Vagina (tissue), 2 donors: ENCODE results near the gene FBLN1.

Experiments
- CTCF ChIP-seq, 3 experiments: fragments of 450-650 bp in 2 of 3; fragments of 200-600 bp in 1 of 3; sonication (generic) in 1 of 3; IDR thresholded peaks; one replicate each; pipeline ENCODE4 v1.5.1; 2017 to 2019; ENCODE audit warnings: antibody characterized with exemption in 3 of 3, mild to moderate bottlenecking in 2 of 3, moderate library complexity in 2 of 3
- POLR2A ChIP-seq, 2 donors: fragments of 450-650 bp; IDR thresholded peaks; one replicate each; pipeline ENCODE4 v1.6.1; 2017; ENCODE audit warnings: antibody characterized with exemption in 2 of 2, mild to moderate bottlenecking in 2 of 2, moderate library complexity in 2 of 2
- POLR2AphosphoS5 ChIP-seq, 2 donors: sonication (generic); formaldehyde crosslinking; IDR thresholded peaks; one replicate each; pipeline ENCODE4 v1.9.0; 2017; ENCODE audit warnings: antibody characterized with exemption in 2 of 2, mild to moderate bottlenecking in 2 of 2, low read depth in 1 of 2; ENCODE audit not compliant: insufficient read depth in 1 of 2

- TF ChIP-seq CTCF (IDR thresholded peaks at IDR 0.05): no peak
- TF ChIP-seq POLR2A (IDR thresholded peaks at IDR 0.05): no peak
- TF ChIP-seq POLR2AphosphoS5 (IDR thresholded peaks at IDR 0.05; ENCODE audit: insufficient read depth in 1 of 2, low read depth in 1 of 2): no peak
Observed at GRCh38 chr22:45465633-45466032, 37.0 kb upstream of the FBLN1 start.
